Peyer's patch (tissue), 4 donors: ENCODE measurements around the gene PIK3R5.

ENCODE experiments used
- CTCF ChIP-seq, 6 experiments: fragments of 450-650 bp in 4 of 6; fragments of 200-600 bp in 2 of 6; sonication (generic) in 1 of 6; IDR thresholded peaks; one replicate each; pipeline ENCODE4 v1.5.1; 2017 to 2019; ENCODE audit warnings: antibody characterized with exemption in 6 of 6, mild to moderate bottlenecking in 3 of 6, moderate library complexity in 1 of 6
- POLR2A ChIP-seq, 2 donors: fragments of 450-650 bp; IDR thresholded peaks; one replicate each; pipeline ENCODE4 v1.5.1; 2017; ENCODE audit warnings: antibody characterized with exemption in 2 of 2, mild to moderate bottlenecking in 2 of 2, moderate library complexity in 2 of 2

- no peak for TF ChIP-seq CTCF (IDR thresholded peaks at IDR 0.05)
- no peak for TF ChIP-seq POLR2A (IDR thresholded peaks at IDR 0.05)
Observed at GRCh38 chr17:8843344-8843743, 122.2 kb downstream of the PIK3R5 start.
